ENCODE data around the gene OR52B6. TPM values are rescaled to one million over a fixed set of nuclear protein-coding genes. Genes with fewer than 3 reads are reported as not detected.
A peak's percentile ranks its signal among the peaks of the same experiment; 100 is the strongest.

OR52B6 gene
- polyA plus RNA-seq, 1 donor from 2014 or later = not detected

DNA sequence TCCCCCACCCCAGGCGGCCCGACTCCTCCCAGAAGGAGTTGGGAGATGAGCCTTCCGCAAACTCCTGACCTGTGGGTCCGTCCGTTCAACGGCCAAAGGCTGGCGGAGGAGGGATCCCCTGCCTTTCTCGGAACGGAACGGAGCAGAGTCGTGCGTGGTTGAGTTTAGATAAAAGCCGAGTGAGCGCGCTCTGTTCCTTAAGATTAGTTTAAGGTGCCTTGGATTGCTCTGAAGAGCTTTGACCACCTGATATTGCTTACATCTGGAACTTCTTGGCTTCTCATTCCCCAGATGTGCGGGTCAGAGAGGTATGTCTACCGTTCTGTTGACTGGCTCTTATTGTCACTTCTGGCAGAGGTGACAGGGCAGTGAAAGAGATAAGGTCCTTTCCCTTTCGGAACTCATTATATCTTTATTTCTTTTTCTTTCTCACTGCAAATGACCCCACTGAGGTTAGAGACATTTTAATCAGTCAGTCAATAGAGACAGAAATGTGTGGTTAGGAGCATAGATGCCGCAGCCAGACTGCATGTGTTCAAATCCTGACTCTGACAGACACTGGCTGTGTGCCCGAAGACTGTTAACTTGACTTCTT lies 16.0 kb downstream of the OR52B6 start, which contains the start of gene TRIM6:
TRIM6 (plus strand) TSS at position 31 of the 595 bp plus-strand sequence; CDS start at position 292, 261 bp downstream.
- Histone ChIP-seq H3K27ac (ENCODE audit: low read length) (no peak within 1 kb of the TSS), H3K4me3 (ENCODE audit: low read length) (peak within 1 kb of the TSS; percentile 29)
- TF ChIP-seq CTCF (IDR thresholded peaks at IDR 0.05; ENCODE audit: poor library complexity, severe bottlenecking) = no peak
- TF ChIP-seq TAF1 (IDR thresholded peaks at IDR 0.05; ENCODE audit: low read depth) = no peak
- TF ChIP-seq RAD21 (conservative IDR thresholded peaks at IDR 0.05) = no peak
- no peak for TF ChIP-seq EP300 (conservative IDR thresholded peaks at IDR 0.05; ENCODE audit: poor library complexity, severe bottlenecking)
- no peak for TF ChIP-seq REST (IDR thresholded peaks at IDR 0.05; ENCODE audit: borderline replicate concordance)
- no peak for TF ChIP-seq SMC3 (conservative IDR thresholded peaks at IDR 0.05; ENCODE audit: poor library complexity)
- no peak for TF ChIP-seq MXI1 (conservative IDR thresholded peaks at IDR 0.05; ENCODE audit: poor library complexity, severe bottlenecking)
- TF ChIP-seq EZH2 (IDR thresholded peaks at IDR 0.05; ENCODE audit: borderline replicate concordance, insufficient read depth, low read length, poor library complexity, severe bottlenecking) = no peak
- no peak for TF ChIP-seq POLR2AphosphoS5 (IDR thresholded peaks at IDR 0.05)

DNA sequence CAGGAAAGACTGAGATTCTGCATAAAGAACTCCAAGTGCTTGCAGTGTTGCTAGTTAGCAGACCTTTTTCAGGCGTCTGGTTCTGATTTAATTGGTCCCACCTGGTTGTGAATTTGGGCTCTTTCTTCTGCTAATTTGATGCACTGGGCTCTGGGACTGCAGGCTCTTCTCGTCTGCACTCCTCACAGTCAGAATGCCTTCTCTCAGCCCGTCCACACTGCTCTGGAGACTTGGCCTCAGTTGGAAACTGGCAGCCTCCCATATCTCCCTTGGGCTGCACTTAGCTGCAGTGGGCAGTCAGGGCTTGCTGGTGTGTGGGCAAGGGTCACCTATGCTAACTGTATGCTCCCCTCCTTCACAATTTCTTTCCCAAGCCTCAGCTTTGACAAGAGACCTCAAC lies 17.3 kb downstream of the OR52B6 start:
- no peak overlapping the region for H3K4me3 ChIP-seq (ENCODE audit: low read length)
- no peak overlapping the region for H3K27ac ChIP-seq (ENCODE audit: low read length)
- no peaks in the 10 kb centered on the region for H4K20me1 ChIP-seq (ENCODE audit: insufficient read depth)
- H3K9ac ChIP-seq (ENCODE audit: low read length) = no peak overlapping the region
- H3K4me2 ChIP-seq (ENCODE audit: low read length) = no peak overlapping the region
- H3K36me3 ChIP-seq (ENCODE audit: insufficient read depth, low read length) = no peaks in the 10 kb centered on the region
- TF ChIP-seq EP300 (conservative IDR thresholded peaks at IDR 0.05; ENCODE audit: poor library complexity, severe bottlenecking) (no peak), CTCF (IDR thresholded peaks at IDR 0.05; ENCODE audit: poor library complexity, severe bottlenecking) (no peak), RAD21 (conservative IDR thresholded peaks at IDR 0.05) (no peak)
- H3K27me3 ChIP-seq (ENCODE audit: insufficient read depth, low read depth, low read length) = no peaks in the 10 kb centered on the region
- H2AFZ ChIP-seq (ENCODE audit: low read depth, low read length) = no peak overlapping the region
- H3F3A ChIP-seq (ENCODE audit: insufficient read depth, low read length, poor library complexity, severe bottlenecking) = no peaks in the 10 kb centered on the region
- no peaks in the 10 kb centered on the region for H3K9me3 ChIP-seq (ENCODE audit: low read length)
- H3K9me2 ChIP-seq (ENCODE audit: insufficient read depth, low read length) = no peaks in the 10 kb centered on the region
- H3K79me2 ChIP-seq (replicated peaks; ENCODE audit: insufficient read depth, low read length) = no peaks in the 10 kb centered on the region

More for the DNA sequence above, 16.0 kb downstream of the OR52B6 start, which contains the start of gene TRIM6:
- Histone ChIP-seq H3K27me3 (ENCODE audit: insufficient read depth, low read depth, low read length) (no peaks in the 10 kb centered on the region), H4K20me1 (ENCODE audit: insufficient read depth) (no peaks in the 10 kb centered on the region), H2AFZ (ENCODE audit: low read depth, low read length) (no peak within 1 kb of the TSS), H3K9me3 (ENCODE audit: low read length) (no peaks in the 10 kb centered on the region), H3K9me2 (ENCODE audit: insufficient read depth, low read length) (no peaks in the 10 kb centered on the region), H3K36me3 (ENCODE audit: insufficient read depth, low read length) (no peaks in the 10 kb centered on the region), H3K79me2 (replicated peaks; ENCODE audit: insufficient read depth, low read length) (no peaks in the 10 kb centered on the region), H3F3A (ENCODE audit: insufficient read depth, low read length, poor library complexity, severe bottlenecking) (no peaks in the 10 kb centered on the region), H3K4me2 (ENCODE audit: low read length) (no peak within 1 kb of the TSS), H3K9ac (ENCODE audit: low read length) (no peak within 1 kb of the TSS)
